ENCODE measurements around the gene ANKRD26.

DNA sequence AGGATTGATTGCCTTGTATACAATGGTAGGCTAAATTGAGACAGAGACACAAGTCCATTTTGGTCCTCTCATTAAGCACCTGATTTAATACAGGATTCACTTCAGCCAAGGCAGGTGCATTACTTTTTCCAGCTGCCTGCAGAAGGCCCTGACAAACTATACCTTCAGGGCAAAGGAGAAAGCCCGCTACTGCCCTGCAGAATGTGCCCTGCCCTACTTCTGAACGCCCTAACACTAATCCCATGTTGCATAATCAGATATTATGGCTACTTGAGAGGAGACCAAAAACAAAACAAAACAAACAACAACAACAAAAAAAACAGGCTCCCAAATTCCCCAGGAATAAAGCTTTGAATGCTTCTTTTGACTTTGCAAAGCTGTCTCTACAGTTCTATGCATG lies 122.7 kb downstream of the ANKRD26 start:
- TF ChIP-seq, protein P1, sequence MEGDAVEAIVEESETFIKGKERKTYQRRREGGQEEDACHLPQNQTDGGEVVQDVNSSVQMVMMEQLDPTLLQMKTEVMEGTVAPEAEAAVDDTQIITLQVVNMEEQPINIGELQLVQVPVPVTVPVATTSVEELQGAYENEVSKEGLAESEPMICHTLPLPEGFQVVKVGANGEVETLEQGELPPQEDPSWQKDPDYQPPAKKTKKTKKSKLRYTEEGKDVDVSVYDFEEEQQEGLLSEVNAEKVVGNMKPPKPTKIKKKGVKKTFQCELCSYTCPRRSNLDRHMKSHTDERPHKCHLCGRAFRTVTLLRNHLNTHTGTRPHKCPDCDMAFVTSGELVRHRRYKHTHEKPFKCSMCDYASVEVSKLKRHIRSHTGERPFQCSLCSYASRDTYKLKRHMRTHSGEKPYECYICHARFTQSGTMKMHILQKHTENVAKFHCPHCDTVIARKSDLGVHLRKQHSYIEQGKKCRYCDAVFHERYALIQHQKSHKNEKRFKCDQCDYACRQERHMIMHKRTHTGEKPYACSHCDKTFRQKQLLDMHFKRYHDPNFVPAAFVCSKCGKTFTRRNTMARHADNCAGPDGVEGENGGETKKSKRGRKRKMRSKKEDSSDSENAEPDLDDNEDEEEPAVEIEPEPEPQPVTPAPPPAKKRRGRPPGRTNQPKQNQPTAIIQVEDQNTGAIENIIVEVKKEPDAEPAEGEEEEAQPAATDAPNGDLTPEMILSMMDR (IDR thresholded peaks at IDR 0.05) = no peak
- TF ChIP-seq POLR2A (IDR thresholded peaks at IDR 0.05) = no peak

All from testis (tissue), 2 donors.